H1 (cell line): ENCODE results near the gene RNF215. TPM values are rescaled to one million over a fixed set of nuclear protein-coding genes. Genes with fewer than 3 reads are reported as not detected.
"Not testable (repeated sequence)": the region's sequence is repeated elsewhere in the genome, so short reads cannot be mapped to it uniquely, and the experiment has no call there.

Experiments
- CTCF ChIA-PET: fragments of 300-600 bp; sonication (Branson Sonifier 250); formaldehyde crosslinking; loops from one replicate; lab custom pipeline; 2021; ENCODE audit not compliant: partially characterized antibody; lab: Charles Lee
- POLR2A ChIA-PET: fragments of 300-600 bp; sonication (Branson Sonifier 250); formaldehyde crosslinking; loops from one replicate; lab custom pipeline; 2021; ENCODE audit warnings: inconsistent platforms; ENCODE audit not compliant: partially characterized antibody; lab: Charles Lee
- DNase-seq, 2 experiments: peaks; one replicate each; pipeline versions ENCODE4 v3.0.0 to v3.0.0-alpha.2; 2010 to 2022; ENCODE audit warnings: low spot score in 2 of 2, low read depth in 1 of 2, mixed read lengths in 1 of 2
- FAIRE-seq: peaks from 2 replicates; lab custom pipeline; 2011; peaks lifted over from hg19 to GRCh38; lab: Jason Lieb, UNC
- H2AFZ ChIP-seq: 2 replicates; pipeline ENCODE4 v1.8.1; 2012; ENCODE audit warnings: low read length, inconsistent platforms
- H2AK5ac ChIP-seq: 2 replicates; pipeline ENCODE4 v1.6.1; 2013; ENCODE audit warnings: low read depth, low read length
- H2BK120ac ChIP-seq: replicated peaks from 2 replicates; pipeline ENCODE3; 2013; ENCODE audit warnings: low read depth, low read length, inconsistent platforms
- H2BK12ac ChIP-seq: 2 replicates; pipeline ENCODE4 v1.6.1; 2013; ENCODE audit warnings: low read depth, low read length
- H2BK15ac ChIP-seq: 2 replicates; pipeline ENCODE4 v1.6.1; 2013; ENCODE audit warnings: low read length
- H2BK20ac ChIP-seq: 2 replicates; pipeline ENCODE4 v1.6.1; 2013; ENCODE audit warnings: low read length
- H2BK5ac ChIP-seq: 2 replicates; pipeline ENCODE4 v1.6.1; 2013; ENCODE audit warnings: low read depth, low read length
- H3K14ac ChIP-seq: 2 replicates; pipeline ENCODE4 v1.6.1; 2013; ENCODE audit warnings: inconsistent platforms; ENCODE audit not compliant: insufficient read length
- H3K18ac ChIP-seq: 2 replicates; pipeline ENCODE4 v1.6.1; 2013; ENCODE audit warnings: low read length; ENCODE audit errors: extremely low read depth
- H3K23ac ChIP-seq: 2 replicates; pipeline ENCODE4 v1.6.1; 2013; ENCODE audit warnings: inconsistent platforms; ENCODE audit not compliant: insufficient read length
- H3K23me2 ChIP-seq: 2 replicates; pipeline ENCODE4 v1.6.1; 2013; ENCODE audit warnings: low read depth, low read length
- H3K27ac ChIP-seq: 2 replicates; pipeline ENCODE4 v1.6.1; 2011; ENCODE audit warnings: low read depth, low read length, inconsistent platforms
- H3K27me3 ChIP-seq, 4 experiments: replicated peaks in 1 of 4; 1 replicate in 1 of 4; 2 replicates in 3 of 4; pipeline versions ENCODE4 v1.6.1 to v1.8.1; 2011 to 2013; ENCODE audit warnings: low read length in 3 of 4, mild to moderate bottlenecking in 3 of 4, inconsistent platforms in 2 of 4, mixed read lengths in 2 of 4, moderate library complexity in 1 of 4; ENCODE audit not compliant: control insufficient read depth in 3 of 4, insufficient read depth in 3 of 4; ENCODE audit errors: extremely low read depth in 1 of 4
- H3K36me3 ChIP-seq, 4 experiments: 2 replicates each; pipeline versions ENCODE4 v1.6.1 to v1.8.1; 2011 to 2013; ENCODE audit warnings: mild to moderate bottlenecking in 4 of 4, low read length in 3 of 4, moderate library complexity in 2 of 4, control low read depth in 1 of 4, inconsistent platforms in 1 of 4; ENCODE audit not compliant: insufficient read depth in 4 of 4, control insufficient read depth in 2 of 4
- H3K4ac ChIP-seq: replicated peaks from 2 replicates; pipeline ENCODE3; 2013; ENCODE audit warnings: low read length, low read depth, mixed read lengths, inconsistent platforms; ENCODE audit not compliant: insufficient read length
- H3K4me1 ChIP-seq, 4 experiments: replicated peaks in 1 of 4; 1 replicate in 1 of 4; 2 replicates in 3 of 4; pipeline versions ENCODE4 v1.6.1 to v1.8.1; 2011 to 2013; ENCODE audit warnings: low read length in 3 of 4, inconsistent platforms in 2 of 4, mixed read lengths in 1 of 4; ENCODE audit not compliant: insufficient read depth in 4 of 4, control insufficient read depth in 3 of 4
- H3K4me2 ChIP-seq, 2 experiments: 2 replicates each; pipeline versions ENCODE4 v1.6.1 to v1.8.1; 2011 to 2013; ENCODE audit warnings: low read depth in 2 of 2, low read length in 2 of 2, control low read depth in 1 of 2, inconsistent platforms in 1 of 2, mild to moderate bottlenecking in 1 of 2; ENCODE audit not compliant: insufficient read depth in 1 of 2
- H3K4me3 ChIP-seq, 4 experiments: fragments of 200-600, 300-600 bp in 1 of 4; sonication (generic), shearing (Covaris generic), sonication (Bioruptor Twin) in 1 of 4; 2 replicates each; pipeline versions ENCODE4 v1.5.1 to v1.8.1; 2011 to 2016; ENCODE audit warnings: low read length in 4 of 4, low read depth in 3 of 4, control low read depth in 2 of 4, inconsistent platforms in 2 of 4, mild to moderate bottlenecking in 2 of 4, mixed read lengths in 1 of 4, moderate library complexity in 1 of 4; ENCODE audit not compliant: insufficient read depth in 2 of 4; ENCODE audit errors: extremely low read depth in 1 of 4
- H3K56ac ChIP-seq: replicated peaks from 2 replicates; pipeline ENCODE3; 2013; ENCODE audit warnings: low read depth, mild to moderate bottlenecking, mixed read lengths, low read length, inconsistent platforms; ENCODE audit not compliant: insufficient read length
- H3K79me1 ChIP-seq: 2 replicates; pipeline ENCODE4 v1.6.1; 2013; ENCODE audit warnings: low read depth, low read length, control low read depth
- H3K79me2 ChIP-seq, 2 experiments: 2 replicates each; pipeline versions ENCODE4 v1.6.1 to v1.8.1; 2012 to 2013; ENCODE audit warnings: low read length in 2 of 2, mild to moderate bottlenecking in 2 of 2, inconsistent platforms in 1 of 2; ENCODE audit not compliant: insufficient read depth in 2 of 2, control insufficient read depth in 1 of 2
- H3K9ac ChIP-seq, 4 experiments: replicated peaks in 1 of 4; 1 replicate in 1 of 4; 2 replicates in 3 of 4; pipeline versions ENCODE4 v1.6.1 to v1.8.1; 2011 to 2013; ENCODE audit warnings: low read depth in 3 of 4, low read length in 3 of 4, control low read depth in 2 of 4, mild to moderate bottlenecking in 2 of 4, moderate library complexity in 2 of 4, inconsistent platforms in 1 of 4; ENCODE audit errors: extremely low read depth in 1 of 4
- H3K9me3 ChIP-seq, 2 experiments: 2 replicates each; pipeline versions ENCODE4 v1.6.1 to v1.8.1; 2012 to 2013; ENCODE audit warnings: mild to moderate bottlenecking in 2 of 2, moderate library complexity in 2 of 2, control low read depth in 1 of 2, inconsistent platforms in 1 of 2, low read depth in 1 of 2, low read length in 1 of 2, mixed read lengths in 1 of 2; ENCODE audit not compliant: insufficient read depth in 2 of 2
- H4K20me1 ChIP-seq, 2 experiments: replicated peaks in 1 of 2; 2 replicates each; pipeline versions ENCODE3 to v1.8.1; 2011 to 2013; ENCODE audit warnings: inconsistent platforms in 2 of 2, low read length in 2 of 2, mild to moderate bottlenecking in 1 of 2; ENCODE audit not compliant: insufficient read depth in 2 of 2, control insufficient read depth in 1 of 2
- H4K5ac ChIP-seq: 2 replicates; pipeline ENCODE4 v1.6.1; 2013; ENCODE audit warnings: low read length, low read depth, mixed read lengths, inconsistent platforms; ENCODE audit not compliant: insufficient read length
- H4K8ac ChIP-seq: 2 replicates; pipeline ENCODE4 v1.8.0; 2013; ENCODE audit warnings: mild to moderate bottlenecking, moderate library complexity, low read length, inconsistent platforms; ENCODE audit not compliant: insufficient read depth; ENCODE audit errors: extremely low read depth
- H4K91ac ChIP-seq: replicated peaks from 2 replicates; pipeline ENCODE3; 2013; ENCODE audit warnings: low read length, mixed read lengths, inconsistent platforms; ENCODE audit not compliant: insufficient read length
- WGBS, 2 experiments: shearing (Covaris generic) in 1 of 2; methylation state at CpG; one replicate each; pipeline versions ENCODE4 v1.1.6 to v1.1.7; 2013 to 2015; ENCODE audit warnings: low lambda C conversion rate in 2 of 2, mixed read lengths in 2 of 2, inconsistent platforms in 1 of 2, low coverage in 1 of 2, missing lambda C conversion rate in 1 of 2; ENCODE audit not compliant: insufficient replicate concordance in 2 of 2, insufficient coverage in 1 of 2, insufficient read length in 1 of 2; ENCODE audit errors: extremely low coverage in 1 of 2, missing lambda C conversion rate in 1 of 2; 5-methylcytosine and 5-hydroxymethylcytosine counted together
- polyA plus RNA-seq, 7 experiments: library from polyadenylated mRNA; depleted of rRNA in 3 of 7; stranded (reverse) in 5 of 7; unstranded in 2 of 7; fragments of >200 nt in 5 of 7; fragments of 200-250 nt in 2 of 7; gene quantifications; 1 replicate in 5 of 7; 2 replicates in 1 of 7; 4 replicates in 1 of 7; pipeline versions ENCODE4 v1.2.1 to v1.2.3, GENCODE V29; 2011 to 2013; ENCODE audit warnings: missing spikeins in 2 of 7, mixed read lengths in 2 of 7
- total RNA-seq: library from RNA; stranded (reverse); fragmentation: NEBNext Ultra II Directional; extraction: Animal tissue kit (Norgen Biotek cat#: 25700); gene quantifications from 2 replicates; pipeline ENCODE4 v1.2.1, GENCODE V29; 2021

The RNF215 gene
- total and polyA plus RNA-seq, 2 of the 8 experiments (the other 6 are each of a cell fraction or from before 2014, with no cell fraction given) = 13.1 to 19.0 TPM

DNA sequence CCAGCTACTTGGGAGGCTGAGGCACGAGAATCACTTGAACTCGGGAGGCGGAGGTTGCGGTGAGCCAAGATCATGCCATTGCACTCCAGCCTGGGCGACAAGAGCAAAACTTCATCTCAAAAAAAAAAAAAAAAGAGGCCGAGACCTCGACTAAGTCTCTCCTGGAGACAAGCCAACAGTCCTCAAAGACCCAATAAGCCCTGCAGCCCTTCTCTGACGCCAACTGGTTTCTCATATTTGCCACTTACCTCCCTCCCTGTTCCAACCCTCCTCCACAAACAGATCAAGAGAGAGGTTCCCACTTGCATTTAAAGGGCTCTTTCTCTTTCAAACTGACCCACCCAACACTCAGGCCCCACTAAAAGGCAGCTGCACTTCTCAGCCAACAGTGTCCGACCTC is 48.9 kb downstream of the RNF215 start:
- not testable (repeated sequence) for H3K9ac ChIP-seq, FAIRE-seq, H3K79me1 ChIP-seq, H4K5ac ChIP-seq, H3K9me3 ChIP-seq, H3K18ac ChIP-seq, H3K23ac ChIP-seq, H3K56ac ChIP-seq, H2BK5ac ChIP-seq, H3K4me3 ChIP-seq, H3K4me2 ChIP-seq, H2AK5ac ChIP-seq, H2BK20ac ChIP-seq, H4K91ac ChIP-seq, H3K27ac ChIP-seq, H2BK15ac ChIP-seq, H3K4ac ChIP-seq, DNase-seq, H3K23me2 ChIP-seq, H2AFZ ChIP-seq, H2BK12ac ChIP-seq, H3K14ac ChIP-seq, H3K4me1 ChIP-seq, H2BK120ac ChIP-seq, H3K79me2 ChIP-seq, H4K8ac ChIP-seq, H3K27me3 ChIP-seq
- CTCF ChIA-PET = interaction anchor here (1.0 to 5.4 kb wide), 4 partner anchors 11 to 75 kb away, joined by 3 to 27 read pairs (median 8); partner anchors contain the start of genes CASTOR1 and TBC1D10A
- 94% methylated on average over 6 of the region's 9 CpGs; no CpG with 5 or more reads in 1 of the 2 experiments for WGBS, 2 experiments
- Histone ChIP-seq H4K20me1 (peaks cover 0 to 15% of the 10 kb centered on the region in 2 experiments), H3K36me3 (peaks cover 55 to 98% (median 95%) of the 10 kb centered on the region in 4 experiments)
- POLR2A ChIA-PET = interaction anchor here (0.8 to 2.1 kb wide), 4 partner anchors 9 to 35 kb away, joined by 3 to 6 read pairs (median 4); partner anchors contain the start of gene SF3A1
